Measurements from ENCODE around the gene DPP9. TPM values are rescaled to one million over a fixed set of nuclear protein-coding genes. Genes with fewer than 3 reads are reported as not detected.
"Not testable (repeated sequence)": the region's sequence is repeated elsewhere in the genome, so short reads cannot be mapped to it uniquely, and the experiment has no call there.

Gene DPP9
- total RNA-seq: 42.0 TPM

- DNase-seq (ENCODE audit: low read depth in 2 of 3, low spot score in 2 of 3): peak; percentile 98 to 99 (median 99)
Observed at GRCh38 chr19:4723595-4724514, at the start of gene DPP9. DPP9 (minus strand) TSS chr19:4723842; CDS start chr19:4719906, 3,936 bp downstream.

GRCh38 chr19:4773047-4773640 lies 49.5 kb upstream of the DPP9 start:
- no peak for DNase-seq (ENCODE audit: low read depth in 2 of 3, low spot score in 2 of 3)

GRCh38 chr19:4772566-4772965 lies 48.9 kb upstream of the DPP9 start:
- no peak for DNase-seq (ENCODE audit: low read depth in 2 of 3, low spot score in 2 of 3)

- peak; percentile 59 to 96 (median 92) for DNase-seq (ENCODE audit: low read depth in 2 of 3, low spot score in 2 of 3)
Observed at GRCh38 chr19:4768934-4769777, 45.5 kb upstream of the DPP9 start.

- no peak for DNase-seq (ENCODE audit: low read depth in 2 of 3, low spot score in 2 of 3)
Observed at GRCh38 chr19:4764393-4764660, 40.7 kb upstream of the DPP9 start.

GRCh38 chr19:4763021-4763420 lies 39.4 kb upstream of the DPP9 start:
- no peak for DNase-seq (ENCODE audit: low read depth in 2 of 3, low spot score in 2 of 3)

GRCh38 chr19:4760285-4760650 lies 36.6 kb upstream of the DPP9 start:
- DNase-seq (ENCODE audit: low read depth in 2 of 3, low spot score in 2 of 3): no peak

GRCh38 chr19:4759388-4760284 lies 36.0 kb upstream of the DPP9 start:
- peak; percentile 11 to 88 (median 87) for DNase-seq (ENCODE audit: low read depth in 2 of 3, low spot score in 2 of 3)

- DNase-seq (ENCODE audit: low read depth in 2 of 3, low spot score in 2 of 3): no peak
Observed at GRCh38 chr19:4758659-4759058, 35.0 kb upstream of the DPP9 start.

GRCh38 chr19:4758082-4758481 lies 34.4 kb upstream of the DPP9 start:
- no peak for DNase-seq (ENCODE audit: low read depth in 2 of 3, low spot score in 2 of 3)

GRCh38 chr19:4755459-4755858 lies 31.8 kb upstream of the DPP9 start:
- no peak for DNase-seq (ENCODE audit: low read depth in 2 of 3, low spot score in 2 of 3)

GRCh38 chr19:4754248-4754647 lies 30.6 kb upstream of the DPP9 start:
- peak in 2 of 3 donors; percentile 33 to 56 for DNase-seq (ENCODE audit: low read depth in 2 of 3, low spot score in 2 of 3)

GRCh38 chr19:4749870-4750590 lies 26.4 kb upstream of the DPP9 start:
- no peak for DNase-seq (ENCODE audit: low read depth in 2 of 3, low spot score in 2 of 3)

GRCh38 chr19:4748589-4748988 lies 24.9 kb upstream of the DPP9 start:
- no peak for DNase-seq (ENCODE audit: low read depth in 2 of 3, low spot score in 2 of 3)

- no peak for DNase-seq (ENCODE audit: low read depth in 2 of 3, low spot score in 2 of 3)
Observed at GRCh38 chr19:4748185-4748584, 24.5 kb upstream of the DPP9 start.

GRCh38 chr19:4745986-4746385 lies 22.3 kb upstream of the DPP9 start:
- no peak for DNase-seq (ENCODE audit: low read depth in 2 of 3, low spot score in 2 of 3)

- not testable (repeated sequence) for DNase-seq (ENCODE audit: low read depth in 2 of 3, low spot score in 2 of 3)
Observed at GRCh38 chr19:4745175-4745574, 21.5 kb upstream of the DPP9 start.

GRCh38 chr19:4744451-4745174 lies 21.0 kb upstream of the DPP9 start:
- DNase-seq (ENCODE audit: low read depth in 2 of 3, low spot score in 2 of 3): no peak
